Colonic mucosa (tissue), 4 donors: Measurements from ENCODE around the gene DUSP10. TPM values are rescaled to one million over a fixed set of nuclear protein-coding genes. Genes with fewer than 3 reads are reported as not detected.

Experiments
- DNase-seq: peaks from one replicate; pipeline ENCODE4 v3.0.0-alpha.2; 2020
- H3K27ac ChIP-seq: fragments of 200-600 bp; one replicate; pipeline ENCODE4 v1.8.0; 2021
- H3K27me3 ChIP-seq: fragments of 200-600 bp; one replicate; pipeline ENCODE4 v1.8.0; 2021
- H3K36me3 ChIP-seq: fragments of 200-600 bp; one replicate; pipeline ENCODE4 v1.8.0; 2021
- H3K4me1 ChIP-seq: fragments of 200-600 bp; one replicate; pipeline ENCODE4 v1.8.0; 2021; ENCODE audit warnings: mild to moderate bottlenecking
- H3K4me3 ChIP-seq: fragments of 200-600 bp; one replicate; pipeline ENCODE4 v1.8.0; 2021
- H3K9ac ChIP-seq, 2 donors: one replicate each; pipeline ENCODE4 v1.7.0; 2013; ENCODE audit warnings: control low read depth in 2 of 2, low read depth in 2 of 2, low read length in 2 of 2
- H3K9me3 ChIP-seq: fragments of 200-600 bp; one replicate; pipeline ENCODE4 v1.8.0; 2021
- CTCF ChIP-seq: fragments of 200-600 bp; IDR thresholded peaks from one replicate; pipeline ENCODE4 v1.8.0; 2022; ENCODE audit warnings: antibody characterized with exemption, mild to moderate bottlenecking
- intact Hi-C: fragments of 100-400 bp; cut with DNase I; formaldehyde crosslinking; loops from one replicate; pipeline ENCODE4 v1.14.1; 2022
- total RNA-seq, 2 donors: library from RNA; stranded (reverse); fragmentation: NEBNext Ultra II Directional in 1 of 2; extraction: Animal tissue kit (Norgen Biotek cat#: 25700) in 1 of 2; gene quantifications; one replicate each; pipeline ENCODE4 v1.2.1, GENCODE V29; 2021
- donor health status: healthy.
- donor health status: DM: no; HTN: no; CAD: no.
- donor health status: DM: no; HTN: no; CAD: no.

DUSP10 gene
- total RNA-seq, 2 donors from 2014 or later: 2.8 to 8.1 TPM

GRCh38 chr1:221698579-221699349 lies 43.1 kb downstream of the DUSP10 start:
- Histone ChIP-seq H3K27ac (no peak overlapping the region), H3K9me3 (no peaks in the 10 kb centered on the region), H3K36me3 (no peaks in the 10 kb centered on the region), H3K9ac (no peak overlapping the region), H3K27me3 (no peaks in the 10 kb centered on the region), H3K4me1 (no peaks in the 10 kb centered on the region), H3K4me3 (no peak overlapping the region)
- no peak for DNase-seq
- intact Hi-C loops: no loop called here
- no peak for TF ChIP-seq CTCF

GRCh38 chr1:221697923-221698425 lies 43.9 kb downstream of the DUSP10 start:
- Histone ChIP-seq H3K27me3 (no peaks in the 10 kb centered on the region), H3K9ac (no peak overlapping the region), H3K4me1 (no peaks in the 10 kb centered on the region), H3K27ac (no peak overlapping the region), H3K4me3 (no peak overlapping the region), H3K9me3 (no peaks in the 10 kb centered on the region), H3K36me3 (no peaks in the 10 kb centered on the region)
- intact Hi-C loops: no loop called here
- no peak for TF ChIP-seq CTCF
- DNase-seq: no peak

- H3K4me1 ChIP-seq: no peaks in the 10 kb centered on the region
- TF ChIP-seq CTCF: no peak
- DNase-seq: no peak
- no peaks in the 10 kb centered on the region for H3K27me3 ChIP-seq
- intact Hi-C loops: no loop called here
- no peaks in the 10 kb centered on the region for H3K36me3 ChIP-seq
- no peak overlapping the region for H3K9ac ChIP-seq
- H3K27ac ChIP-seq: no peak overlapping the region
- H3K9me3 ChIP-seq: no peaks in the 10 kb centered on the region
- no peak overlapping the region for H3K4me3 ChIP-seq
Observed at GRCh38 chr1:221696718-221697461, 45.0 kb downstream of the DUSP10 start.

- no peaks in the 10 kb centered on the region for H3K4me1 ChIP-seq
- no peak for TF ChIP-seq CTCF
- no peaks in the 10 kb centered on the region for H3K9me3 ChIP-seq
- no peak for DNase-seq
- H3K27me3 ChIP-seq: no peaks in the 10 kb centered on the region
- no peaks in the 10 kb centered on the region for H3K36me3 ChIP-seq
- H3K4me3 ChIP-seq: no peak overlapping the region
- intact Hi-C loops: no loop called here
- H3K27ac ChIP-seq: no peak overlapping the region
- H3K9ac ChIP-seq: no peak overlapping the region
Observed at GRCh38 chr1:221696027-221696426, 45.9 kb downstream of the DUSP10 start.

GRCh38 chr1:221695301-221695700 lies 46.6 kb downstream of the DUSP10 start:
- intact Hi-C loops: no loop called here
- Histone ChIP-seq H3K36me3 (no peaks in the 10 kb centered on the region), H3K27ac (no peak overlapping the region), H3K27me3 (no peaks in the 10 kb centered on the region), H3K4me3 (no peak overlapping the region), H3K4me1 (no peaks in the 10 kb centered on the region), H3K9ac (no peak overlapping the region), H3K9me3 (no peaks in the 10 kb centered on the region)
- DNase-seq: no peak
- no peak for TF ChIP-seq CTCF
